Urinary bladder (tissue), 4 donors: ENCODE results near the gene SCLY. TPM values are rescaled to one million over a fixed set of nuclear protein-coding genes. Genes with fewer than 3 reads are reported as not detected.
"Not testable (repeated sequence)": the region's sequence is repeated elsewhere in the genome, so short reads cannot be mapped to it uniquely, and the experiment has no call there.

Experiments
- DNase-seq: peaks from one replicate; pipeline ENCODE4 v3.0.0-alpha.2; 2015; ENCODE audit errors: extremely low spot score
- H3K27ac ChIP-seq: one replicate; pipeline ENCODE4 v1.5.1; 2013; ENCODE audit warnings: low read depth, mild to moderate bottlenecking, moderate library complexity
- H3K36me3 ChIP-seq: one replicate; pipeline ENCODE4 v1.6.1; 2013; ENCODE audit warnings: mild to moderate bottlenecking, moderate library complexity; ENCODE audit not compliant: insufficient read depth
- H3K4me1 ChIP-seq: one replicate; pipeline ENCODE4 v1.6.1; 2013; ENCODE audit warnings: mild to moderate bottlenecking, moderate library complexity; ENCODE audit not compliant: insufficient read depth
- H3K4me3 ChIP-seq: one replicate; pipeline ENCODE4 v1.5.1; 2013; ENCODE audit warnings: low read depth, low read length
- WGBS: extraction: QIAGEN DNeasy Blood & Tissue Kit; methylation state at CpG from one replicate; pipeline ENCODE4 v1.1.7; 2013; 5-methylcytosine and 5-hydroxymethylcytosine counted together
- polyA plus RNA-seq: library from polyadenylated mRNA; stranded (reverse); fragments of 200-250 nt; gene quantifications from one replicate; pipeline ENCODE4 v1.2.3, GENCODE V29; 2013
- total RNA-seq: library from RNA; depleted of rRNA; stranded (reverse); fragments of >200 nt; gene quantifications from one replicate; pipeline ENCODE4 v1.2.3, GENCODE V29; 2014
- donor health status: healthy with polysubstance abuse.
- donor health status: healthy.

Gene SCLY
- total and polyA plus RNA-seq, 2 donors: 13.6 to 15.1 TPM

- 52% methylated on average over 19 of the region's 19 CpGs for WGBS
These were observed 47.8 kb downstream of the SCLY start for GRCh38 chr2:238108423-238109183.

DNA sequence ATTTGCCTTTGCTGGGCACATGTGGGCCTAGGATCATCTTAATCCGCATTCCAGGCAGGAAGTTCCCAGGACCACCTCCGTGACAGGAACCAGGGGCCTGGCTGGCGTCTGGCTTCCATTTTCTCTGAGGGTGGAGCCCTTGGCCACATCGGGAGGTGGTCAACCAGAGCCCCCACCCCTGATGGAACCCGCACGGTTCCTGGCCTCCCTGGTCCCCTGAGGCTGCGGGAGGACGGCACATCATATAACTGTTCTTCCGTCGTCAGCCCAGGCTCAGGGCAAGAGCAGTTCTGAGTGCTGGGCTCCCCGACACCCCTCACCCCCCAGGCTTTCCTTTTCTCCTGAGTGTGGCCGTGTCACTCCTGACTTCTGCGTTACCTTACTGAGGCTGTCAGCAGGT lies 52.8 kb downstream of the SCLY start:
- H3K4me1 ChIP-seq: no peaks in the 10 kb centered on the region
- no peak overlapping the region for H3K27ac ChIP-seq
- DNase-seq: no peak
- 90% methylated on average over 13 of the region's 13 CpGs for WGBS
- no peaks in the 10 kb centered on the region for H3K36me3 ChIP-seq
- H3K4me3 ChIP-seq: no peak overlapping the region

More at GRCh38 chr2:238108423-238109183, 47.8 kb downstream of the SCLY start:
- Histone ChIP-seq H3K4me3 (no peak overlapping the region), H3K27ac (no peak overlapping the region), H3K4me1 (no peaks in the 10 kb centered on the region), H3K36me3 (no peaks in the 10 kb centered on the region)
- DNase-seq: no peak

DNA sequence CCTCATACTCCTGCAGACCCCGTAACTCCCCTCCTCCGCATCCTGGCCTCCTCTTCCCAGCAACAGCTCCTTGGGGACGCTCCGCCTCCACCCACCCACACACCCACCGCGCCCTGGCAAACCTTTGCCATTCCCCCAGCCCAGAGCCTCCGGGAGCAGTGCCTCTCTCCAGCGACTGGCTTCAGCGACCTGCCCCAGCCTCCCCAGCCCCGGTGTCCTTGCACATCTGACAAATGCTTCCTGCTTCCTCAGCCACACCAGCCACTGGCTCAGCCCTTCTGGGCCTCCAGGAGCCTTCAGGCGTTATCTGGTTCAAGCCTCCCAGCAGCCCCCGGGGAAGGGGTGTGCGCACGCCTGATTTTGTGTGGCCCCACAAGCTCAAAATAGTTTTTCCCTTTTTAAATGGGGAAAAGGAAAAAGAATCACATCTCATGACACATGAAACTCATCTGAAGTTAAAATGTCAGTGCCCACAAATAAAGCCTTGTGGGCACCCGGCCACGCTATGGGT lies 53.6 kb downstream of the SCLY start:
- Histone ChIP-seq H3K27ac (no peak overlapping the region), H3K4me1 (no peaks in the 10 kb centered on the region), H3K4me3 (no peak overlapping the region), H3K36me3 (no peaks in the 10 kb centered on the region)
- DNase-seq: no peak
- WGBS: 78% methylated on average over 16 of the region's 16 CpGs

- Histone ChIP-seq H3K4me3 (no peak overlapping the region), H3K27ac (no peak overlapping the region), H3K4me1 (no peaks in the 10 kb centered on the region), H3K36me3 (no peaks in the 10 kb centered on the region)
- 89% methylated on average over 32 of the region's 32 CpGs for WGBS
- DNase-seq: no peak
These were observed 54.3 kb downstream of the SCLY start for GRCh38 chr2:238114851-238115660.

DNA sequence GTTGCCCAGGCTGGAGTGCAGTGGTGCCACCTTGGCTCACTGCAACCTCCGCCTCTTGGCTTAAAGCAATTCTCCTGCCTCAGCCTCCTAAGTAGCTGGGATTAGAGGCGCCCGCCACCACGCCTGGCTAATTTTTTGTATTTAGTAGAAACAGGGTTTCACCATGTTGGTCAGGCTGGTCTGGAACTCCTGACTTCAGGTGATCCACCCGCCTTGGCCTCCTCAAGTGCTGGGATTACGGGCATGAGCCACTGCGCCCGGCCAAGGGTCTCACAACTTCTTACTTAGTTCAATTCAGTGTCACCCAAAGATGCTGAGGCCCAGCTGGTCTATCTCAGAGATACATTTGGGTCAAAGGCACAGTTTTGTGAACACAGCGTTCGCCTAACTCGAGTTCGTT lies 54.9 kb downstream of the SCLY start:
- 88% methylated on average over 12 of the region's 12 CpGs for WGBS
- not testable (repeated sequence) for H3K4me3 ChIP-seq, H3K27ac ChIP-seq, H3K4me1 ChIP-seq, DNase-seq, H3K36me3 ChIP-seq

GRCh38 chr2:238116298-238117198 lies 55.7 kb downstream of the SCLY start:
- Histone ChIP-seq H3K4me3 (no peak overlapping the region), H3K27ac (no peak overlapping the region), H3K36me3 (no peaks in the 10 kb centered on the region), H3K4me1 (no peaks in the 10 kb centered on the region)
- 90% methylated on average over 21 of the region's 21 CpGs for WGBS
- no peak for DNase-seq

DNA sequence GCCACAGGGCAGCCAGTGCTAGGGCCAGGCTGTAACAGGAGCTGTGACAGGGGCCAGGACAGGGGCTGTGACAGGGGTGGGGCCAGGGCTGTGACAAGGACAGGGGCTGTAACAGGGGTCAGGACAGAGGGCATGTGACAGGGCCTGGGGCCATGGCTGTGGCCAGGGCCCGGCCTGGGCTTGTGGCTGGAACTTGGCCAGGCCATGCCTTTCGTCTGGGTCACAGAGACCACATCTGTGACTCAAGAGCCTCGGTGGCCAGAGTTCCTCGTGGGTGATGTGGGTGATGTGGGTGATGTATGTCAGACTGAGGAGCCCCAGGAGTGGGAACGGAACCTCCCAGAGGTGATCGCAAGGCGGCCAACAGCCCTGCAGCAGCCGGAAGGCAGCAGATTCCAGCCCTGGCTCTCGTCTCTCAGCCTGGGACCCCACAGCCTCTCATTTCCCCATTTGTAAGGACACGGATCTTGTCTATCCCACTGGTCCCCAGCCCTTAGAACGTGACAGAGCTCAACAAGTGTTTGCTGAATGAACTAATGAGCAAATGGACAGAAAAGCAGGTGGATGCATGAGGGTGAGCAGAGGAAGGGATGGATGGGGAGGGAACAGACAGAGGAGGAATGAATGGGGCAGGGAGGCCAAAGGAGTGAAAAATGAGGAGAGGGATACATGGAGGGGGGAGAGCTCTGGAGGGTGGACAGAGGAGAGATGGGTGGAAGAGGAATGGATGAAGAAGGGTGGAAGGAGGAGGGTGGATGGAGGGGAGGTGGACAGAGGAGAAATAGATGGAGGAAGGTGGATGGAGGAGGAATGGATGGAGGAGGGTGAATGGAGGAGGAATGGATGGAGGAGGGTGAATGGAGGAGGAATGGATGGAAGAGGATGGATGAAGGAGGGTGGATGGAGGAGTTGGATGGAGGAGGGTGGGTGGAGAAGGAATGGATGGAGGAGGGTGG lies 56.7 kb downstream of the SCLY start:
- Histone ChIP-seq H3K36me3 (no peaks in the 10 kb centered on the region), H3K4me1 (no peaks in the 10 kb centered on the region), H3K27ac (no peak overlapping the region), H3K4me3 (no peak overlapping the region)
- DNase-seq: no peak
- WGBS: 76% methylated on average over 11 of the region's 11 CpGs

DNA sequence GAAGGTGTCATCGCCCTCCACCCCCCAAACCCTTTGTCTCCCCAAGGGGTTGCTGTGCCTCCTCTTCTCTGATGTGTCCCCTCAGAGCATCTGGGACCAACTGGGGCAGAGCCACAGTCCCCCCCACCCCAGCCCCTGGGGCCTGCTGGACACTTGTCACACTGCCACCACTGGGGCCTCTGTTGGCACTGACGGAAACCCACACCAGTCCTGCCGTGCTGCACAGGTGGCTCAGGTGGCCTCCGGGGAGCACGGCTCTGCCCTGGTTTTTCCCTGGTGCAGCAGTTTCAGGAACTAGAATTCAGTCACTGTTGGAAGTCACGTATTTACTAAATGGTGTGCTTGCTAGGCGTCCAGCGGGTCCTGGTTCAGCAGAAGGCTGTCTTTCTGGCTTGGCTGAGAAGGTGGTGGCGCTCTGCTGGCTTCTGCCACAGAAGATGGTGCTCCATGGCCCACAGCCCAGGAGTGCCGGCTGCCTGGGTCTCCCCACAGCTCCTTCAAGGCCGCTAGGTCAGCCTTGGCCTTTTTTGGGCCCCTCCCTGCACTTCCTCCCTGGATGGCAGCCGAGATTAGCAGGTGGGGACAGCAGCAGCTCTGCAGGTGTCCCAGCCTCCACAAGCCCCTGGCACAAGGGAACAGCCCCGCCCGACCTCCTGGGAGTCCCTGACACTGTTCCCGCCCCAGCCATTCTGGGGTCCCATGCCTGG lies 59.1 kb downstream of the SCLY start:
- DNase-seq: no peak
- Histone ChIP-seq H3K36me3 (no peaks in the 10 kb centered on the region), H3K4me1 (no peaks in the 10 kb centered on the region), H3K27ac (no peak overlapping the region), H3K4me3 (no peak overlapping the region)
- WGBS: 70% methylated on average over 15 of the region's 15 CpGs

DNA sequence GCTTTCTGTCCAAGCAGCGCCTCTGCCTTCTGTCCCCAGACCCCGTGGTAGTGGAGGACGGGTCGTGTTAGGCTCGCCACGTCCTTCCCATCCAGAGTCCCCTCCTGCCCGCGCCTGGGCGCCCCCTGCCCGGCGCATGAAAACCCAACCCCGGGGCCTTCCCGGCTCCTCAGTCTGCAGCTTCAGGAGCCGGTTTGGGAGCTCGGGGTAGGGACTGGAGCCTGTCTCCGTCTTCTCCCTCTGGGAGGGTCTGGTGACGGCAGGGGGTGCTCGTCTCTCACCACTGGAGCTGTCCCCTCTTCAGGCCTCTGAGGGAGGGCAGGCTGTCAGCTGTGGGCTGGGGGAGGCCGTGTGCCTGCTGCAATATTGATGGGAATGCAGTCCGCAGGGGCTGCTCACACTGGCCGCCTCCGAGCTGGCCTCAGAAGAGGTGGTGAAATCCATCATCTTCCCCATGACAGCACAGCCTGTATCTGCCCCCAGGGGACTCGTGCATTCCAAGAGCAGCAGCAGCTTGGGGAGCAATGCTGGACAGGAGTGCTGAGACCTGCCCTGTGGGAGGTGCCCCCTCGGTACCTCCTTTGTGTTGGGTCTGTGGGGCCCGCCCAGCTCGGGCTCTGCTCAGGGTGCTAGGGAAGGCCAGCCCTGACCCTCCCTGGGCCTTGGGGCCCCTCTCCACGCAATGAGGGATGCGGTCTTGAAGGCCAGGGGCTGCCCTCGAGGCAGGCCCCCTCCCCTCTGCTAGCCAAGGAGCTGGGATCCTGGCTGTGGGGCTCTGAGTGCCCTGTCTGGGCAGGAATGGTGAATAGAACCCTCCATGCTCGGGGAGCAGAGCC lies 59.9 kb downstream of the SCLY start:
- no peak for DNase-seq
- WGBS: 37% methylated on average over 30 of the region's 30 CpGs
- H3K27ac ChIP-seq: no peak overlapping the region
- H3K4me1 ChIP-seq: no peaks in the 10 kb centered on the region
- no peak overlapping the region for H3K4me3 ChIP-seq
- no peaks in the 10 kb centered on the region for H3K36me3 ChIP-seq

DNA sequence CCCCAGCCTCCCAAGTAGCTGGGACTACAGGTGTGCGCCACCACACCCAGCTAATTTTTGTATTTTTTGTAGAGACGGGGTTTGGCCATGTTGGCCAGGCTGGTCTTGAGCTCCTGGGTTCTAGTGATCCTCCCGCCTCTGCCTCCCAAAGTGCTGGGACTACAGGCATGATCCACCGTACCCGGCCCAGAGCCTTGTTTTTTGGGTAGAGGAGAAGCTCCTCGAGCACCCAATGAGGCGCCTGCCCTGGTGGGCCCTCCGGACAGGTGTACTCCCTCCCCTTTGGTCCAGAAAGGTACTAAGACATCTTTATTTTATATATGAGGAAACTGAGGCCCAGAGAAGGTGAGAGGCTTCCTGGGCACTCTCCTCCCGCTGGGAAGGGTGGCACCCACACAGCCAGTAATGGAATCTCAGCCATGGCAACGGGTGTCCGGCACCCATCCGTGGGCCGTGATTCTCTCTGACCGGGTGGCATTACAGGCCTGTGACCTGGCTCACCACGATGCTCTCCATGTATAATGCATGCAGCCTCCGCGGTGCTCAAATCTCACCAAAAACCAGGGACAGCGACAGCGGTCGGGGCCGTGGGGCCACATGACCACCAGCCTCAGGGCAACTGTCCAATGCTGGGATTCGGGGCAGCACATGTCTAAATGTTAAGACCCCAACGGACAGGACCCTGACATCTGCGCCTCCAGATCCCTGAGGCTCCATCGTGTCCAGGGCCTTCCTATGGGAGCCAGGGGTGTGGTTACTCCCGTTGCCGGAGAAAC lies 60.9 kb downstream of the SCLY start:
- WGBS: 90% methylated on average over 27 of the region's 27 CpGs
- no peaks in the 10 kb centered on the region for H3K36me3 ChIP-seq
- H3K4me1 ChIP-seq: no peaks in the 10 kb centered on the region
- no peak overlapping the region for H3K27ac ChIP-seq
- no peak for DNase-seq
- H3K4me3 ChIP-seq: no peak overlapping the region
